ENCODE data around the gene IGF1R.
"Not testable (repeated sequence)": the region's sequence is repeated elsewhere in the genome, so short reads cannot be mapped to it uniquely, and the experiment has no call there.

IGF1R gene

GRCh38 chr15:98997312-98997711 is 349.0 kb downstream of the IGF1R start:
- DNase-seq (ENCODE audit: low read depth in 2 of 2) = no peak

GRCh38 chr15:98997755-98998154 is 349.4 kb downstream of the IGF1R start:
- DNase-seq (ENCODE audit: low read depth in 2 of 2) = no peak

GRCh38 chr15:98998279-98998678 is 349.9 kb downstream of the IGF1R start:
- no peak for DNase-seq (ENCODE audit: low read depth in 2 of 2)

- DNase-seq (ENCODE audit: low read depth in 2 of 2) = no peak
Measured at GRCh38 chr15:98999233-98999632, 350.9 kb downstream of the IGF1R start.

GRCh38 chr15:99002226-99002625 is 353.9 kb downstream of the IGF1R start:
- no peak for DNase-seq (ENCODE audit: low read depth in 2 of 2)

GRCh38 chr15:99003317-99003716 is 355.0 kb downstream of the IGF1R start:
- DNase-seq (ENCODE audit: low read depth in 2 of 2) = not testable (repeated sequence)

GRCh38 chr15:99004998-99005974 is 356.9 kb downstream of the IGF1R start:
- DNase-seq (ENCODE audit: low read depth in 2 of 2) = not testable (repeated sequence)

GRCh38 chr15:99006146-99006545 is 357.8 kb downstream of the IGF1R start:
- DNase-seq (ENCODE audit: low read depth in 2 of 2) = no peak

- no peak for DNase-seq (ENCODE audit: low read depth in 2 of 2)
Measured at GRCh38 chr15:99006904-99007495, 358.7 kb downstream of the IGF1R start.

- no peak for DNase-seq (ENCODE audit: low read depth in 2 of 2)
Measured at GRCh38 chr15:99009741-99010330, 361.5 kb downstream of the IGF1R start.

- no peak for DNase-seq (ENCODE audit: low read depth in 2 of 2)
Measured at GRCh38 chr15:99010768-99011167, 362.4 kb downstream of the IGF1R start.

All from stimulated activated CD4-positive, alpha-beta T cell treated with anti-CD3 and anti-CD28 coated beads, Interleukin-1b, Interleukin-23, amount 100 ng/mL, for 1 hour (primary cell).